ENCODE data around the gene MAN1C1. TPM values are rescaled to one million over a fixed set of nuclear protein-coding genes. Genes with fewer than 3 reads are reported as not detected.

MAN1C1 gene
- polyA plus RNA-seq, 1 of the 3 experiments (the other 2 are of a cell fraction): 0.20 TPM

GRCh38 chr1:25735956-25736529 is 119.5 kb downstream of the MAN1C1 start:
- no peaks in the 10 kb centered on the region for H3K36me3 ChIP-seq (replicated peaks in 1 of 2; ENCODE audit: control insufficient read depth in 1 of 2, insufficient read depth in 2 of 2, low read length in 1 of 2)
- H3K9me2 ChIP-seq: no peaks in the 10 kb centered on the region
- no peak overlapping the region for H3K4me2 ChIP-seq
- no peak overlapping the region for H3K9ac ChIP-seq
- H2AFZ ChIP-seq (ENCODE audit: low read depth): no peak overlapping the region
- 60% methylated on average over 1 of the region's 1 CpG for WGBS (ENCODE audit: low lambda C conversion rate)
- H3K4me3 ChIP-seq (ENCODE audit: low read depth in 2 of 2, low read length in 1 of 2): no peak overlapping the region
- H3K9me3 ChIP-seq: no peaks in the 10 kb centered on the region
- H3K79me2 ChIP-seq (ENCODE audit: insufficient read depth): no peaks in the 10 kb centered on the region
- DNase-seq: no peak
- 0 out of 2 replicates have a peak, but pooled peaks cover 6% of the 10 kb centered on the region for H3K27me3 ChIP-seq (ENCODE audit: insufficient read depth)
- H4K20me1 ChIP-seq (ENCODE audit: insufficient read depth): no peaks in the 10 kb centered on the region
- CTCF ChIA-PET: interaction anchor here (0.8 to 3.7 kb wide), 5 partner anchors 9 to 127 kb away, joined by 3 to 15 read pairs (median 3); no protein-coding TSS in a partner anchor
- POLR2A ChIA-PET: no interaction called here
- peaks cover 0 to 34% of the 10 kb centered on the region in 2 experiments; a peak in 1 of 4 replicates for H3K4me1 ChIP-seq (ENCODE audit: control insufficient read depth in 1 of 2, insufficient read depth in 2 of 2, low read depth in 1 of 2, low read length in 1 of 2)
- H3F3A ChIP-seq (replicated peaks; ENCODE audit: insufficient read depth): no peaks in the 10 kb centered on the region
- TF ChIP-seq EP300 (IDR thresholded peaks at IDR 0.05; ENCODE audit: borderline replicate concordance in 1 of 2, low read depth in 1 of 2, low read length in 1 of 2): no peak
- no peak for TF ChIP-seq REST (IDR thresholded peaks at IDR 0.05; ENCODE audit: low read depth, low read length)
- TF ChIP-seq RAD21 (IDR thresholded peaks at IDR 0.05; ENCODE audit: low read length): no peak
- no peak for TF ChIP-seq NRF1 (IDR thresholded peaks at IDR 0.05; ENCODE audit: low read depth, low read length)
- TF ChIP-seq TCF12 (IDR thresholded peaks at IDR 0.05): no peak
- no peak for TF ChIP-seq USF1 (IDR thresholded peaks at IDR 0.05; ENCODE audit: borderline replicate concordance, low read depth)
- no peak for TF ChIP-seq TAF1 (IDR thresholded peaks at IDR 0.05; ENCODE audit: borderline replicate concordance, low read depth, low read length)
- TF ChIP-seq GATA2 (CRISPR knock-in tag; IDR thresholded peaks at IDR 0.05): no peak
- no peak for TF ChIP-seq POLR2AphosphoS5 (IDR thresholded peaks at IDR 0.05; ENCODE audit: low read depth, low read length)
- no peak for TF ChIP-seq JUND (IDR thresholded peaks at IDR 0.05)
- TF ChIP-seq MXI1 (IDR thresholded peaks at IDR 0.05; ENCODE audit: low read depth, low read length): no peak
- TF ChIP-seq PBX3 (IDR thresholded peaks at IDR 0.05): no peak
- TF ChIP-seq EZH2phosphoT487 (IDR thresholded peaks at IDR 0.05; ENCODE audit: borderline replicate concordance, low read depth): no peak
- no peak for TF ChIP-seq IRF3 (IDR thresholded peaks at IDR 0.05; ENCODE audit: low read depth, low read length)
- no peak overlapping the region for H3K27ac ChIP-seq (ENCODE audit: low read depth in 2 of 2, low read length in 1 of 2)
